Left ventricle myocardium inferior (tissue), 1 donor: Measurements from ENCODE around the gene FCGR3A. TPM values are rescaled to one million over a fixed set of nuclear protein-coding genes. Genes with fewer than 3 reads are reported as not detected.
"Not testable (repeated sequence)": the region's sequence is repeated elsewhere in the genome, so short reads cannot be mapped to it uniquely, and the experiment has no call there.

ENCODE experiments used
- DNase-seq: peaks from one replicate; pipeline ENCODE4 v3.0.0-alpha.2; 2020
- H3K27ac ChIP-seq: fragments of 200-600 bp; replicated peaks from 2 replicates; pipeline ENCODE4 v1.8.0; 2021
- H3K27me3 ChIP-seq: fragments of 200-600 bp; 2 replicates; pipeline ENCODE4 v1.8.0; 2021; ENCODE audit warnings: low read depth
- H3K36me3 ChIP-seq: fragments of 200-600 bp; 2 replicates; pipeline ENCODE4 v1.8.0; 2021
- H3K4me1 ChIP-seq: fragments of 200-600 bp; 2 replicates; pipeline ENCODE4 v1.8.0; 2021
- H3K4me3 ChIP-seq: fragments of 200-600 bp; 2 replicates; pipeline ENCODE4 v1.8.0; 2021; ENCODE audit warnings: mild to moderate bottlenecking, moderate library complexity
- H3K9me3 ChIP-seq: fragments of 200-600 bp; replicated peaks from 2 replicates; pipeline ENCODE4 v1.8.0; 2021
- intact Hi-C: fragments of 100-400 bp; cut with micrococcal nuclease; formaldehyde crosslinking; loops from one replicate; pipeline ENCODE4 v1.11.0; 2022
- total RNA-seq: library from RNA; stranded (reverse); fragmentation: NEBNext Ultra II Directional; extraction: Animal tissue kit (Norgen Biotek cat#: 25700); gene quantifications from one replicate; pipeline ENCODE4 v1.2.1, GENCODE V29; 2021
- donor health status: DM: no; HTN: yes; CAD: no; lungs with severe emphysema.

The FCGR3A gene
- total RNA-seq, 1 donor from 2014 or later: 15.0 TPM

GRCh38 chr1:161550942-161551341 lies 1.3 kb upstream of the FCGR3A start:
- DNase-seq, H3K36me3 ChIP-seq, intact Hi-C loops, H3K27ac ChIP-seq, H3K9me3 ChIP-seq, H3K4me3 ChIP-seq, H3K27me3 ChIP-seq, H3K4me1 ChIP-seq: not testable (repeated sequence)

GRCh38 chr1:161548749-161549406 lies 740 bp downstream of the FCGR3A start:
- DNase-seq, H3K4me1 ChIP-seq, H3K9me3 ChIP-seq, intact Hi-C loops, H3K36me3 ChIP-seq, H3K4me3 ChIP-seq, H3K27me3 ChIP-seq: not testable (repeated sequence)
- H3K27ac ChIP-seq: peak overlapping the region; percentile 30

- H3K9me3 ChIP-seq, DNase-seq, H3K4me1 ChIP-seq, H3K36me3 ChIP-seq, H3K27me3 ChIP-seq, intact Hi-C loops, H3K27ac ChIP-seq, H3K4me3 ChIP-seq: not testable (repeated sequence)
Measured at GRCh38 chr1:161547995-161548741, 1.4 kb downstream of the FCGR3A start.

- H3K4me3 ChIP-seq, DNase-seq, H3K27ac ChIP-seq, H3K27me3 ChIP-seq, H3K36me3 ChIP-seq, H3K9me3 ChIP-seq, intact Hi-C loops, H3K4me1 ChIP-seq: not testable (repeated sequence)
Measured at GRCh38 chr1:161545005-161545731, 4.5 kb downstream of the FCGR3A start.

GRCh38 chr1:161543125-161543524 lies 6.5 kb downstream of the FCGR3A start:
- H3K27me3 ChIP-seq, H3K9me3 ChIP-seq, H3K4me1 ChIP-seq, H3K4me3 ChIP-seq, H3K36me3 ChIP-seq, H3K27ac ChIP-seq, DNase-seq, intact Hi-C loops: not testable (repeated sequence)

- H3K4me3 ChIP-seq, H3K36me3 ChIP-seq, DNase-seq, intact Hi-C loops, H3K9me3 ChIP-seq, H3K27ac ChIP-seq, H3K27me3 ChIP-seq, H3K4me1 ChIP-seq: not testable (repeated sequence)
Measured at GRCh38 chr1:161542091-161542559, 7.5 kb downstream of the FCGR3A start.

GRCh38 chr1:161540570-161540960 lies 9.1 kb downstream of the FCGR3A start:
- H3K27me3 ChIP-seq, DNase-seq, intact Hi-C loops, H3K36me3 ChIP-seq, H3K4me1 ChIP-seq, H3K9me3 ChIP-seq: not testable (repeated sequence)
- peak overlapping the region; percentile 66 for H3K4me3 ChIP-seq
- H3K27ac ChIP-seq: peak overlapping the region; percentile 60

- peak overlapping the region; percentile 60 for H3K27ac ChIP-seq
Measured at GRCh38 chr1:161539731-161540569, 9.7 kb downstream of the FCGR3A start.

GRCh38 chr1:161538925-161539479 lies 10.6 kb downstream of the FCGR3A start:
- intact Hi-C loops, H3K36me3 ChIP-seq, H3K4me1 ChIP-seq, H3K27me3 ChIP-seq, H3K27ac ChIP-seq, DNase-seq, H3K9me3 ChIP-seq: not testable (repeated sequence)
- peak overlapping the region; percentile 66 for H3K4me3 ChIP-seq

More at GRCh38 chr1:161539731-161540569, 9.7 kb downstream of the FCGR3A start:
- H3K4me1 ChIP-seq, H3K36me3 ChIP-seq, H3K27me3 ChIP-seq, H3K9me3 ChIP-seq, intact Hi-C loops: not testable (repeated sequence)
- peak overlapping the region; percentile 66 for H3K4me3 ChIP-seq
- peak; percentile 71 for DNase-seq

GRCh38 chr1:161537068-161537669 lies 12.4 kb downstream of the FCGR3A start:
- peaks cover 12% of the 10 kb centered on the region for H3K4me1 ChIP-seq
- intact Hi-C loops, H3K9me3 ChIP-seq, H3K4me3 ChIP-seq, H3K27ac ChIP-seq, H3K27me3 ChIP-seq, H3K36me3 ChIP-seq, DNase-seq: not testable (repeated sequence)

- DNase-seq, H3K27me3 ChIP-seq, H3K36me3 ChIP-seq, H3K9me3 ChIP-seq, intact Hi-C loops: not testable (repeated sequence)
- Histone ChIP-seq H3K27ac (peak overlapping the region; percentile 88), H3K4me1 (peaks cover 20% of the 10 kb centered on the region), H3K4me3 (peak overlapping the region; percentile 86)
Measured at GRCh38 chr1:161532644-161533567, 16.7 kb downstream of the FCGR3A start.
